GM19372 (cell line): ENCODE measurements around the gene MYO5C.

Experiments
- ATAC-seq: cut with Tn5 transposase; IDR thresholded peaks from one replicate; pipeline ENCODE4 v1.9.1; 2021; ENCODE audit warnings: mild to moderate bottlenecking, low read depth, moderate library complexity; ENCODE audit not compliant: unreplicated experiment

The MYO5C gene

DNA sequence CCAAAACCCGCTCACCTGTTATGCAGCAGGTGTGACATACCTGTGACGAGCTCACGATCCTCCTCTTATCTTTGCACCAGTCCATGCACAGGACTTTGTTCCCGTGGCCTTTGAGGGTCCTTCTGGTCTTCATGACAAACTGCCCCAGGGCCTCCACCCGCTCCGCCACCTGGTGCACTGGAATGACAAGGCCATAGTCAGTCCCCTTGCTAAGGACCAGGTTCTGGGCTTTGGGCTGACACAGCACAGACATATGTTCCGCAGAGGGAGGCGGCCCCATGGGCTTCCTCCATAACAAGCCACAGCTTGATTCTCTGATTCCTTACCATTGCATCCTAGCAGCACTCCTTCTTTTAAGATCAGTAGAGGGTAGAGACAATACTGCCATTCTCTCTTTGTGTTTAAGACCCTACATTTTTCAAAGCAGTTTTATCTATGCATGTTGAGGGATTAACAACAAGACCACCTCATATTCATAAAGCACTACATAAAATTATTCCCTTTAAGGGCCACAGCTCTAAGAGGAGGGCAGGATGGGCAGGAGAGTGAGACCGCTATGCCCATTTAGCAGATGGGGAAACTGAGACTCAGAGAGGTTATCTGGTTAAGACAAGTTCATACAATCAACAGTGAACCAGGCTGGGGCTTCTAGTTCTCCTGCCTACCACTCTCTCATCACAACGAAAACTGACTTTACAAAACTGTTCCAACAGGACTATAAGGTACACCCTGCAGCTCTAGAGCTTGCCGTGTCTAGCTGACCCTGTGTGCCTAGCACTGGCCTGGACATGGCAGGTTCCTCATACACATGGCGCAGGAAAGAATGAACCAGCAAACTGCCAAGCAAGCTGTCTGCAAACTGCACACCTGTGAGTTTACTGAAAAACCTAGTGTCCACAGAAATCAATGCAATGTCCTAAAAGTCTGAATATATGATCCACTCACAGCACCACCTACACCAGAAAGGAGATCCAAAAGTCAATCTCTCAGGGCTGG, 141.4 kb downstream of the MYO5C start:
- ATAC-seq = no peak

DNA sequence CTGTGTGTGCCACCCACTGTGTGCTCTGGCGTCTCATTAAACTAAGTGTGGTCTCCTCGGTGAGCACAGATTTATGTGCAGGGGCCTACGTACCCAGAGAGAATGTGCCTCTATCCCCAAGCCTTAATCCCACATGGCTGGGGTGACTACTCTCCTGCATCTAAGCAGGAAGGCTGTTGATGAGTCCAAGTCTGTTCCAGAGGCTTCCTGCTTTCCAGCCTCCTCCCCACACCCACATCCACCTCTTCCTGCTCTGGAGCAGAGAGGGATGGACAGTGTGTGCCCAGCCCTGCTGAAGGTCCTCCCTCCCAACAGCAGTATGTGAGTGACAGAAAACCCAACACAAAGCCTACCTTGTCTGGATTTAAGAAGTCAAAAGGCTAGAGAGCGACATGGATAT, 144.3 kb downstream of the MYO5C start:
- no peak for ATAC-seq

DNA sequence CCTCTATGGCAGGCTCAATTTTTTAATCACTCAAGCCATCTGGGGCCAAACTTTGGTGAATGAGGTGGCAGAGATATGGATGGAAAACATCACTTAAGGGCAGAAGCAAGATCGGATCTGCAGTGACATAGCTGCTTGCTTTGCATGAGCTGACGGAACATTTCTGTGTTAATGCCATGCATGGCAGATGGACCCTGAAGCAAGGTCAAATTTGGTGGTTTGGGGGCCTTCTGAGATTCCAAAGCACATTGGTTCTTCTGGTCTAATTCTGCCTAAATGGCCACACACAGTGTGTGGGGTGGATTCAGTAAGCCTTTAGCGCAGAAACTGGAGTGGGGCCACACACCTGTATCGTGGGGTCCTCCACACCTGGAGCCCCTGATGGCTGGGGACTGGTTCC, 144.7 kb downstream of the MYO5C start:
- ATAC-seq = no peak

DNA sequence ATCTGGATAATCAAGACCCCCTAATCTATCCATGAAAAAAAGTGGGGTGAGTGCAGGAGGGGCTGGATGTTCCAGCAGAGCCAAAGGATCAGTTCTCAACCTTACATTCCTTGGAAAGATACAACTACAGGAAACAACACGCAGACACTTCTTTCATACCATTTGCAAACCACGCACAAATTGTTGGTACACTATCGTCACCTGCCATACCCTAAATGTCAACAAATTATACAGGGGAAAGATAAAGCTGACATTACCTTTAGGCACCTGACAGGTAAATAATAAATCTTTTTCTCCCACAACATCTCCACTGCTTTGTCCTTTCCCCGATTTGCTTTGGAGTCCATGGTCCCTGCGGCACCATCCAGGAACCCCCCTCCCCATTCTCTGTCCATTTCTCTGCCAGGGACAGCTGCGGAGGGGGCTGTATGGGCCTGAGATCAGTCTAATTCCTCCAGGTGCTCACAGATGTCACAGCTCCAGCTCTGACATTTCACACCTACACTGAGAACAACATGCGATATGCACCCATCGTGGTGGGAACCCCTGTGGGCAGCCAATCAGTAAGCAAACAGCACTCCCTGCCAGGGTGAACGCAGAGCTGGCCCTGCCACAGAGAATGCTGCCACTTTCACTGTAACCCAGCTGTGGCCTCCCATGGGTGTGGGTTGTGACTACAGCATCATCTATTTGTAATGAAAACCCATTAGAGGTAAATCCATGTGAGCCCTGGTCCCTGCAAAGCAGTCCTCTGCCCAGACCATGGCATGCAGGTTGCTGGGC, 145.4 kb downstream of the MYO5C start:
- ATAC-seq = no peak

DNA sequence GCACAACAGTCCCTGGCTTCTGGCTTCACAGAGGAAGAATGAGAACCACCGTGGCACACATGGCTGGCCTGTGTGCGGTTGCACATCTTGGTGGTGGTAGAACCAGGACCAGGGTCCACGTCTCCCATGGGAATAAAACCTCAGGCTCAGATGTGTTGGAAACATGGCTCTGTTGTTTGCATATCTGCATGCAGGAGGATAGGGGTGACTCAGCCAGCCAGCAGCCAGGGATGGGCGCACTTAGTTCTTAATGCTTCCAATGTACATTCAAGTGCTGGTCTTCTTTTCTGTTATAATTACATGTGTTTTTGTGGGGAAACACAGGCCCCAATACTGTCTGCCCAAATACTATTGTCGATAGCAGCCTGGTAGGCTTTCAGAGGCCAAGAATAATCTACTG, 147.2 kb downstream of the MYO5C start:
- ATAC-seq = no peak

DNA sequence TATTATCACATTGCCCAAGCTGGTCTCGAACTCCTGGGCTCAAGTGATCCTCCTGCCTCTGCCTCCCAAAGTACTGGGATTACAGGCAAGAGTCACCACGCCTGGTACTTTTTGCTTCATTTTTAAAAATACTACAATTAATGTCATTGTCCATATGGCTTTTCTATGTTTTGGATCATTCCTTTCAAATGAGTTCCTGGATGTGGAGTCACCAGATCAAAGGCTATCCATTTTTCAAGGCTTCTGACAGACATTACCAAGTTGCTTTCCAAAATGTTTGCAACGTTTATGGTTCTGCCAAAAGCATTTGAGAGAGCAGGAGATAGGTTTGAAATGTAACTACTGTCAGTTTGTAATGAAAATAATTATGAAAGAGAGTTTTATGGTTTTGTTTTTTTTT, 148.8 kb downstream of the MYO5C start:
- ATAC-seq = no peak

DNA sequence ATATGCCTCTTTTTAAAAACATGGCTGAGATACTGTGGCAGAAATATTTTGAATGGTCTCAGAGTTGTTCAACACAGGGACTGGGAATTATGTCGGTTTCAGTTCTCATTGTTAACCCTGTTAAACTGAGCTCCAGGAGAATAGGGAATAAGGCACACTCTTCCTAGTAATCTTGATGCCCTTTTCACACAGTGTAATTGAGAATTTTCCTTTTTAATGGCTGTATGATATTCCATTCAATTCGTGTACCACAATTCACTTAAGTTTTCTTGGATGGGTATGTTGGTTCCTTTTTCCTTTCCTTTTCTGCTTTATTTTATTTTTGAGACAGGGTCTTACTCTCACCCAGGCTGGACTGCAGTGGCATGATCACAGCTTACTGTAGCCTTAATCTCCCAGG, 149.3 kb downstream of the MYO5C start:
- no peak for ATAC-seq

DNA sequence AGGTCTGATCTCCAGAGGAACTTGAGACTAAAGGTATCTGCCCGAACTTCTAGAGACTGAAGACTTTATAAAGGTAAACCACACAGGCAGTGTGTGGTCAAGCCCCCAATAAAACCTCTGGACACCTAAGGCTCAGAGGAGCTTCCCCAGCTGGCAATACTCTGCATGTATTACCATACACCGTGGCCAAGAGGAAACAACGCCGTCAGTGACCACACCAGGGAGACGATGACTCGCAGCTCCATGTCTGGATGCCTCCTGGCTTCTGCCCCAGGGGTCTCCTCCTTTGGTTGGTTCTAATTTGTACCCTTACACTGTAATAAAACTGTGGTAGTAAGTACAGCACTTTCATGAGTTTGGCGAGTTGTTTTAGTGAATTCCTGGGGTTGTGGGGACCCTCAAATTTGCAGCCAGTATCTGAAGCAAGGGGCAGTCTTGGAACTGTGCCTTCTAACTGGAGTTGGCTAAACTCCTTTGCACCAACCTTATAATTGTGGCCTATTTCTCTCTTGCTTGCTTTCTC, 150.9 kb downstream of the MYO5C start:
- ATAC-seq = no peak

DNA sequence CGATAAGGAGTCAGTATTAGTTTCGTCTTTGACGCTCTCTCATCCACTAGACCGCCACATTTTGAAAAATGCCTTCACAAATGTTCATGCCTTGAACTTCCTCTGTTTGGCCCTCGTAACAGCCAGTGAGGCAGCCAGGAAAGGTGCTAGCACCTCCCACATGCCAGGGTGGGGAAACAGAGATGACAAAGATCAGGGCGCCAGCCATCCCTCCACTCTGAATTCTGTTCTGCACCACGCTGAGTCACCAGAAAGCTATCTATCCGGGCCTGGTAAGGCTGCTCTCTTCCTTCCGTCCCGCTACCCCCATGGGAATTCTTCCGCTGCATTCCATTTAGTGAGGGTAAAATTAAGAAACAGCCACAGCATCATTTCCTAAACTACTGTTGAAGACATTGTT, 151.7 kb downstream of the MYO5C start:
- no peak for ATAC-seq
